Endothelial cell of umbilical vein (primary cell): Measurements from ENCODE around the gene FAM120B. TPM values are rescaled to one million over a fixed set of nuclear protein-coding genes. Genes with fewer than 3 reads are reported as not detected.

Source experiments
- BruUV-seq: library from RNA; stranded (reverse); fragments of 400-500 nt; replicated peaks from 2 replicates; lab custom pipeline; 2021; lab: Mats Ljungman, UMichigan
- CTCF ChIA-PET: fragments of 300-600, 350-600 bp; sonication (Branson Sonifier 250); formaldehyde crosslinking; loops from one replicate; lab custom pipeline; 2021; ENCODE audit warnings: antibody characterized with exemption, inconsistent platforms; lab: Charles Lee
- POLR2A ChIA-PET: fragments of 300-600, 350-600 bp; sonication (Branson Sonifier 250); formaldehyde crosslinking; loops from one replicate; lab custom pipeline; 2021; ENCODE audit warnings: antibody characterized with exemption, inconsistent platforms; lab: Charles Lee
- DNase-seq: peaks from one replicate; pipeline ENCODE4 v3.0.0-alpha.2; 2011; ENCODE audit warnings: low read depth, low spot score
- FAIRE-seq: peaks from 2 replicates; lab custom pipeline; 2011; peaks lifted over from hg19 to GRCh38; lab: Jason Lieb, UNC
- H2AFZ ChIP-seq: 2 replicates; pipeline ENCODE4 v1.6.0; 2012; ENCODE audit warnings: low read depth, low read length, control low read depth, inconsistent platforms
- H3K27ac ChIP-seq: 2 replicates; pipeline ENCODE4 v1.5.1; 2011; ENCODE audit warnings: low read depth, mild to moderate bottlenecking, control low read depth, low read length, moderate library complexity; ENCODE audit not compliant: insufficient read depth
- H3K27me3 ChIP-seq, 2 experiments: 2 replicates each; pipeline versions ENCODE4 v1.6.0 to v1.6.1; 2011; ENCODE audit warnings: low read length in 2 of 2, mixed read lengths in 1 of 2; ENCODE audit not compliant: control insufficient read depth in 2 of 2, insufficient read depth in 2 of 2
- H3K36me3 ChIP-seq, 2 experiments: 2 replicates in 1 of 2; 3 replicates in 1 of 2; pipeline ENCODE4 v1.5.1; 2011; ENCODE audit warnings: low read length in 2 of 2, mild to moderate bottlenecking in 1 of 2, moderate library complexity in 1 of 2; ENCODE audit not compliant: control insufficient read depth in 2 of 2, insufficient read depth in 2 of 2; ENCODE audit errors: extremely low read depth in 1 of 2
- H3K4me1 ChIP-seq: 3 replicates; pipeline ENCODE4 v1.5.1; 2011; ENCODE audit warnings: mild to moderate bottlenecking, low read length; ENCODE audit not compliant: control insufficient read depth, insufficient read depth; ENCODE audit errors: extremely low read depth
- H3K4me2 ChIP-seq: 2 replicates; pipeline ENCODE4 v1.6.1; 2011; ENCODE audit warnings: low read length, control low read depth, mixed read lengths; ENCODE audit not compliant: insufficient read depth
- H3K4me3 ChIP-seq, 3 experiments: fragments of 200-600 bp in 1 of 3; sonication (generic), shearing (Covaris generic) in 1 of 3; replicated peaks in 1 of 3; 2 replicates each; pipeline ENCODE4 v1.5.1; 2011 to 2016; ENCODE audit warnings: control low read depth in 3 of 3, low read length in 3 of 3, mild to moderate bottlenecking in 2 of 3, inconsistent platforms in 1 of 3, low read depth in 1 of 3, moderate library complexity in 1 of 3; ENCODE audit not compliant: insufficient read depth in 1 of 3
- H3K79me2 ChIP-seq: 2 replicates; pipeline ENCODE4 v1.6.0; 2012; ENCODE audit warnings: low read length, inconsistent platforms; ENCODE audit not compliant: control insufficient read depth, insufficient read depth
- H3K9ac ChIP-seq: replicated peaks from 2 replicates; pipeline ENCODE3; 2011; ENCODE audit warnings: low read length, control low read depth; ENCODE audit not compliant: insufficient read depth; ENCODE audit errors: extremely low read depth
- H3K9me1 ChIP-seq: replicated peaks from 3 replicates; pipeline ENCODE4 v1.6.0; 2011; ENCODE audit warnings: mild to moderate bottlenecking, low read length; ENCODE audit not compliant: control insufficient read depth, insufficient read depth; ENCODE audit errors: extremely low read depth
- H3K9me3 ChIP-seq: replicated peaks from 2 replicates; pipeline ENCODE4 v1.5.1; 2012; ENCODE audit warnings: low read length, inconsistent platforms; ENCODE audit not compliant: control insufficient read depth, insufficient read depth
- H4K20me1 ChIP-seq: replicated peaks from 2 replicates; pipeline ENCODE3; 2011; ENCODE audit warnings: mild to moderate bottlenecking, low read length; ENCODE audit not compliant: control insufficient read depth, insufficient read depth; ENCODE audit errors: extremely low read depth
- CTCF ChIP-seq, 2 donors: IDR thresholded peaks; 1 replicate in 1 of 2; 2 replicates in 1 of 2; pipeline ENCODE4 v1.5.1; 2011; ENCODE audit warnings: low read length in 2 of 2, mild to moderate bottlenecking in 2 of 2, moderate library complexity in 2 of 2, control low read depth in 1 of 2, inconsistent platforms in 1 of 2, low read depth in 1 of 2; ENCODE audit not compliant: insufficient read depth in 1 of 2; ENCODE audit errors: extremely low read depth in 1 of 2
- EZH2 ChIP-seq: IDR thresholded peaks from 2 replicates; pipeline ENCODE4 v1.6.1; 2012; ENCODE audit warnings: borderline replicate concordance, low read depth, mild to moderate bottlenecking, moderate library complexity, low read length, inconsistent platforms; ENCODE audit not compliant: severe bottlenecking
- FOS ChIP-seq: IDR thresholded peaks from 2 replicates; pipeline ENCODE4 v1.6.1; 2011; ENCODE audit warnings: mild to moderate bottlenecking, low read length, moderate library complexity, borderline replicate concordance; ENCODE audit not compliant: insufficient read depth
- GATA2 ChIP-seq: IDR thresholded peaks from 2 replicates; pipeline ENCODE4 v1.7.0; 2011; ENCODE audit warnings: low read depth, mild to moderate bottlenecking, moderate library complexity, mixed read lengths, low read length; ENCODE audit not compliant: insufficient read length, insufficient read depth
- JUN ChIP-seq: IDR thresholded peaks from 2 replicates; pipeline ENCODE4 v1.6.1; 2011; ENCODE audit warnings: borderline replicate concordance, low read depth; ENCODE audit not compliant: insufficient read length, insufficient read depth
- MAX ChIP-seq: IDR thresholded peaks from 2 replicates; pipeline ENCODE4 v1.6.1; 2011; ENCODE audit not compliant: insufficient read depth, insufficient read length
- MYC ChIP-seq: IDR thresholded peaks from one replicate; pipeline ENCODE4 v1.6.1; 2011; ENCODE audit warnings: mild to moderate bottlenecking, low read depth, low read length
- POLR2A ChIP-seq: IDR thresholded peaks from 2 replicates; pipeline ENCODE4 v1.6.1; 2012; ENCODE audit warnings: low read depth, mild to moderate bottlenecking, control low read depth, low read length
- POLR2AphosphoS5 ChIP-seq: IDR thresholded peaks from 2 replicates; pipeline ENCODE4 v1.6.1; 2012; ENCODE audit warnings: low read depth, mild to moderate bottlenecking, control low read depth, low read length, moderate library complexity; ENCODE audit not compliant: insufficient read depth
- dilution Hi-C: fragments of 300-500 bp; cut with MboI; formaldehyde crosslinking; loops from one replicate; pipeline ENCODE4 v1.15.0; 2019; ENCODE audit warnings: low sequenced_read_pairs; ENCODE audit not compliant: extremely low pct_ligation_motif_present
- intact Hi-C: fragments of 100-400 bp; cut with micrococcal nuclease; formaldehyde crosslinking; loops from one replicate; pipeline ENCODE4 v1.10.0; 2022
- polyA plus RNA-seq, 4 experiments: library from polyadenylated mRNA; depleted of rRNA in 3 of 4; stranded (reverse) in 3 of 4; unstranded in 1 of 4; fragments of >200 nt; gene quantifications; 2 replicates each; pipeline versions ENCODE4 v1.2.1 to v1.2.3, GENCODE V29; 2011 to 2012; ENCODE audit warnings: missing spikeins in 1 of 4
- total RNA-seq: library from RNA; stranded (reverse); gene quantifications from 2 replicates; pipeline ENCODE4 v1.2.3, GENCODE V29; 2021

FAM120B gene
- total and polyA plus RNA-seq, 2 donors (not counting 3 experiments of a cell fraction or from before 2014, with no cell fraction given), result 10.8 to 28.2 TPM

GRCh38 chr6:170298688-170299087 is 7.9 kb upstream of the FAM120B start:
- DNase-seq (no peak), FAIRE-seq (no peak)
- no peak for TF ChIP-seq JUN
- peak; percentile 43 for TF ChIP-seq FOS
- no peak for TF ChIP-seq GATA2
- no peak for TF ChIP-seq POLR2A
- TF ChIP-seq EZH2, result no peak
- TF ChIP-seq MYC, result no peak
- Histone ChIP-seq H3K9ac (no peak overlapping the region), H3K27me3 (peaks cover 16 to 36% of the 10 kb centered on the region in 2 experiments), H3K36me3 (no peaks in the 10 kb centered on the region), H3K9me3 (no peaks in the 10 kb centered on the region), H3K4me2 (no peak overlapping the region), H3K4me3 (no peak overlapping the region), H3K4me1 (peaks cover 7% of the 10 kb centered on the region), H3K79me2 (no peaks in the 10 kb centered on the region), H4K20me1 (no peaks in the 10 kb centered on the region), H2AFZ (no peak overlapping the region), H3K27ac (no peak overlapping the region), H3K9me1 (no peaks in the 10 kb centered on the region)
- ChIA-PET POLR2A (no interaction called here), CTCF (interaction anchor here (1.0 kb wide), 1 partner anchor 467 kb away, joined by 3 read pairs; no protein-coding TSS in a partner anchor)
- BruUV-seq, result no TSS peak
- dilution Hi-C loops, result no loop called here
- intact Hi-C loops, result no loop called here

DNA sequence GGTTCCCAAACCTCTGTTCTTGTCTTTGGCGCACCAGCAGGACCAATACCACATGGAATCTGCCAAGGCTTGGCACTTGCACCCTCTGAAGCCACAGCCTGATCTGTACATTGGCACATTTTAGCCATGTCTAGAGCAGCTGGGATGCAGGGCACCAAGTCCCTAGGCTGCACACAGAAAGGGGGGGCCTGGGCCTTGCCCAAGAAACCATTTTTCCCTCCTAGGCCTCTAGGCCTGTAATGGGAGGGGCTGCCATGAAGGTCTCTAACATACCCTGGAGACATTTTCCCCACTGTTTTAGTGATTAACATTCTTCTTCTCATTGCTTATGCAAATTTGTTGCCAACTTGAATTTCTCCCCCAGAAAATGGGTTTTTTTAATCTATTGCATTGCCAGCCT is 5.4 kb upstream of the FAM120B start:
- intact Hi-C loops, result no loop called here
- CTCF ChIA-PET, result no interaction called here

More for the DNA sequence above, 5.4 kb upstream of the FAM120B start:
- no peak overlapping the region for H3K4me3 ChIP-seq
- H3K4me2 ChIP-seq, result no peak overlapping the region
- DNase-seq, result no peak
- no peak overlapping the region for H2AFZ ChIP-seq
- POLR2A ChIA-PET, result no interaction called here
- H3K79me2 ChIP-seq, result no peaks in the 10 kb centered on the region
- H3K9ac ChIP-seq, result no peak overlapping the region
- H3K4me1 ChIP-seq, result peaks cover 7% of the 10 kb centered on the region
- dilution Hi-C loops, result no loop called here
- H4K20me1 ChIP-seq, result no peaks in the 10 kb centered on the region
- no peaks in the 10 kb centered on the region for H3K9me3 ChIP-seq
- BruUV-seq, result no TSS peak
- H3K27ac ChIP-seq, result no peak overlapping the region
- H3K9me1 ChIP-seq, result no peaks in the 10 kb centered on the region
- H3K27me3 ChIP-seq, result peaks cover 0 to 11% of the 10 kb centered on the region in 2 experiments
- FAIRE-seq, result no peak
- TF ChIP-seq EZH2 (no peak), CTCF (IDR thresholded peaks at IDR 0.05; ENCODE audit: extremely low read depth in 1 of 2, insufficient read depth in 1 of 2, low read depth in 1 of 2, low read length in 2 of 2) (no peak), POLR2A (no peak), POLR2AphosphoS5 (no peak), FOS (no peak), JUN (no peak), MAX (no peak), GATA2 (no peak), MYC (no peak)
- no peaks in the 10 kb centered on the region for H3K36me3 ChIP-seq
